Measurements from ENCODE around the gene ATXN2L.
"Not testable (repeated sequence)": the region's sequence is repeated elsewhere in the genome, so short reads cannot be mapped to it uniquely, and the experiment has no call there.

The ATXN2L gene

GRCh38 chr16:28822520-28823290 lies at the start of gene ATXN2L:
TSS of gene ATXN2L (plus strand) at chr16:28822999. CDS start at chr16:28823260, 261 bp downstream.
- peak; percentile 98 for DNase-seq

- not testable (repeated sequence) for DNase-seq
Observed at GRCh38 chr16:28781697-28782096, 41.1 kb upstream of the ATXN2L start.

- not testable (repeated sequence) for DNase-seq
Observed at GRCh38 chr16:28782357-28782756, 40.4 kb upstream of the ATXN2L start.

GRCh38 chr16:28802235-28803019 lies 20.4 kb upstream of the ATXN2L start:
- peak; percentile 94 for DNase-seq

- DNase-seq, result not testable (repeated sequence)
Observed at GRCh38 chr16:28807445-28808120, 15.2 kb upstream of the ATXN2L start.

GRCh38 chr16:28820016-28820415 lies 2.8 kb upstream of the ATXN2L start:
- DNase-seq, result peak; percentile 76

- DNase-seq, result not testable (repeated sequence)
Observed at GRCh38 chr16:28820546-28820945, 2.3 kb upstream of the ATXN2L start.

- DNase-seq, result no peak
Observed at GRCh38 chr16:28821874-28822519, 802 bp upstream of the ATXN2L start.

- DNase-seq, result no peak
Observed at GRCh38 chr16:28823291-28823872, 583 bp downstream of the ATXN2L start.

GRCh38 chr16:28823873-28824716 lies 1.3 kb downstream of the ATXN2L start:
- peak; percentile 99 for DNase-seq

- DNase-seq, result no peak
Observed at GRCh38 chr16:28824717-28824973, 1.8 kb downstream of the ATXN2L start.

GRCh38 chr16:28826141-28826540 lies 3.3 kb downstream of the ATXN2L start:
- no peak for DNase-seq

- no peak for DNase-seq
Observed at GRCh38 chr16:28829747-28830146, 6.9 kb downstream of the ATXN2L start.

- no peak for DNase-seq
Observed at GRCh38 chr16:28830531-28830930, 7.7 kb downstream of the ATXN2L start.

GRCh38 chr16:28834349-28834748 lies 11.6 kb downstream of the ATXN2L start:
- no peak for DNase-seq

- DNase-seq, result no peak
Observed at GRCh38 chr16:28834873-28835863, 12.4 kb downstream of the ATXN2L start.

GRCh38 chr16:28835864-28836760 lies 13.3 kb downstream of the ATXN2L start:
- no peak for DNase-seq

- DNase-seq, result no peak
Observed at GRCh38 chr16:28836761-28837064, 13.9 kb downstream of the ATXN2L start.

GRCh38 chr16:28837672-28838557 lies 15.1 kb downstream of the ATXN2L start:
- DNase-seq, result no peak

Measured in hematopoietic multipotent progenitor cell treated with erythropoietin and hydrocortisone succinate and interleukin-3 and kit ligand, for 4 days (in vitro differentiated cells).